ENCODE data around the gene SLC25A27. TPM values are rescaled to one million over a fixed set of nuclear protein-coding genes. Genes with fewer than 3 reads are reported as not detected.

Gene SLC25A27
- total and polyA plus RNA-seq, 9 of the 15 experiments (the other 6 are each of a cell fraction or from before 2014, with no cell fraction given), result not detected

DNA sequence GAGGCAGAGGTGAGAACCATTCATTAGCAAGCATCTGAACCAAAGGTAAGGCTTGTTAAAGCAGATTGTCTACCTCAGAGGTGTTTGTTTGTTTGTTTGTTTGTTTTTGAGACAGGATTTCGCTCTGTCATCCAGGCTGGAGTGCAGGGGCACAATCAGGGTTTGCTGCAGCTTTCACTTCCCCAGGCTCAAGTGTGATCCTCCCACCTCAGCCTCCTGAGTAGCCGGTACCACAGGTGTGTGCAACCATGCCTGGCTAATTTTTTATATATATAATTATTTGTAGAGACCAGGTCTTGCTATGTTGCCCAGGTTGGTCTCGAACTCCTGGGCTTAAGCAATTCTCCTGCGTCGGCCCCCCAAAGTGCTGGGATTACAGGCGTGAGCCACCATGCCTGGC lies 17.3 kb upstream of the SLC25A27 start:
- Histone ChIP-seq H3K27me3 (ENCODE audit: control insufficient read depth in 2 of 2, insufficient read depth in 2 of 2, low read length in 2 of 2) (no peaks in the 10 kb centered on the region; a peak in 1 of 5 replicates), H3K27ac (ENCODE audit: extremely low read depth, low read depth, low read length) (no peak overlapping the region), H3K9ac (ENCODE audit: insufficient read depth in 1 of 2, low read depth in 2 of 2, low read length in 2 of 2) (no peak overlapping the region), H3K9me3 (replicated peaks; ENCODE audit: control insufficient read depth, insufficient read depth, low read depth, low read length) (no peaks in the 10 kb centered on the region), H3K4me3 (no peak overlapping the region), H3K4me2 (ENCODE audit: insufficient read depth, low read length) (no peak overlapping the region), H3K79me2 (ENCODE audit: control insufficient read depth, insufficient read depth, low read length) (no peaks in the 10 kb centered on the region), H3K36me3 (ENCODE audit: control insufficient read depth, insufficient read depth, low read length) (no peaks in the 10 kb centered on the region), H3K4me1 (replicated peaks in 1 of 2; ENCODE audit: control insufficient read depth in 2 of 2, insufficient read depth in 2 of 2, low read length in 2 of 2) (no peaks in the 10 kb centered on the region), H3K9me1 (ENCODE audit: control insufficient read depth, insufficient read depth, low read length) (no peaks in the 10 kb centered on the region), H2AFZ (ENCODE audit: low read depth, low read length) (no peak overlapping the region), H4K20me1 (replicated peaks; ENCODE audit: control insufficient read depth, insufficient read depth, low read length) (no peaks in the 10 kb centered on the region)
- in situ Hi-C loops (cut with MboI), result loop anchor here (10.0 kb wide), 1 partner anchor 211 kb away; no protein-coding TSS in a partner anchor
- WGBS (ENCODE audit: insufficient coverage, low coverage, missing lambda C conversion rate), result 1% methylated on average over 6 of the region's 6 CpGs
- no peak for TF ChIP-seq ZBTB7A (IDR thresholded peaks at IDR 0.05; ENCODE audit: borderline replicate concordance, control insufficient read depth, low read depth, low read length)
- TF ChIP-seq RB1 (IDR thresholded peaks at IDR 0.05; ENCODE audit: low read depth), result no peak
- TF ChIP-seq HCFC1 (IDR thresholded peaks at IDR 0.05; ENCODE audit: low read depth, low read length), result no peak
- no peak for TF ChIP-seq CBX1 (IDR thresholded peaks at IDR 0.05; ENCODE audit: low read depth)
- TF ChIP-seq ZNF785 (CRISPR knock-in tag; IDR thresholded peaks at IDR 0.05), result no peak
- FAIRE-seq, result no peak
- BruUV-seq (replicated peaks), result no TSS peak
- ATAC-seq, result no peak
- no peak for DNase-seq (ENCODE audit: extremely low read depth in 1 of 4, low spot score in 3 of 4)
- intact Hi-C loops (cut with micrococcal nuclease), result no loop called here
- CTCF ChIA-PET (ENCODE audit: low intra/inter-chr PET ratio), result no interaction called here
- POLR2A ChIA-PET, result no interaction called here

DNA sequence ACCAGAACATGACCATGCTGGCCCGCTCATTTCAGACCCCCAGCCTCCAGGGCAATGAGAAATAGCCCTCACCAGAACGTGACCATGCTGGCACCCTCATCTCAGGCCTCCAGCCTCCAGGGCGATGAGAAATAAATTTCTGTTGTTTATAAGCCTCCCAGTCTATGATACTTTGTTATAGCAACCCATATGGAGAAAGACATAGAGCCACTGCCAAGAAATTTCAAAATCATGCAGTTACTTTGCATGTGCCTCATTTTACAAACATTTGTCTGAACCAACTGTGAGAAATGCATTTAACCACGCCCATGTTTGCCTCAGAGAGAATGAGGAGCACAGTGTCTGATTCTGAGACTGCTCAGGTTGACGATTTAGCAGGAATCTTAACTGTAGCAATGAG lies 15.6 kb upstream of the SLC25A27 start:
- intact Hi-C loops (cut with micrococcal nuclease), result no loop called here
- no peak overlapping the region for H3K27ac ChIP-seq (ENCODE audit: extremely low read depth, low read depth, low read length)
- no peaks in the 10 kb centered on the region for H4K20me1 ChIP-seq (replicated peaks; ENCODE audit: control insufficient read depth, insufficient read depth, low read length)
- H3K9me1 ChIP-seq (ENCODE audit: control insufficient read depth, insufficient read depth, low read length), result no peaks in the 10 kb centered on the region
- H3K36me3 ChIP-seq (ENCODE audit: control insufficient read depth, insufficient read depth, low read length), result no peaks in the 10 kb centered on the region; the same call in 2 of the 3 replicates
- ChIA-PET CTCF (ENCODE audit: low intra/inter-chr PET ratio) (no interaction called here), POLR2A (no interaction called here)
- H2AFZ ChIP-seq (ENCODE audit: low read depth, low read length), result no peak overlapping the region
- H3K9ac ChIP-seq (ENCODE audit: insufficient read depth in 1 of 2, low read depth in 2 of 2, low read length in 2 of 2), result no peak overlapping the region
- DNase-seq (ENCODE audit: extremely low read depth in 1 of 4, low spot score in 3 of 4) (no peak), ATAC-seq (no peak), FAIRE-seq (no peak)
- H3K9me3 ChIP-seq (replicated peaks; ENCODE audit: control insufficient read depth, insufficient read depth, low read depth, low read length), result no peaks in the 10 kb centered on the region
- no peaks in the 10 kb centered on the region for H3K4me1 ChIP-seq (replicated peaks in 1 of 2; ENCODE audit: control insufficient read depth in 2 of 2, insufficient read depth in 2 of 2, low read length in 2 of 2)
- 1% methylated on average over 5 of the region's 5 CpGs for WGBS (ENCODE audit: insufficient coverage, low coverage, missing lambda C conversion rate)
- no peaks in the 10 kb centered on the region for H3K79me2 ChIP-seq (ENCODE audit: control insufficient read depth, insufficient read depth, low read length)
- no peak overlapping the region for H3K4me3 ChIP-seq
- no peaks in the 10 kb centered on the region; a peak in 1 of 5 replicates for H3K27me3 ChIP-seq (ENCODE audit: control insufficient read depth in 2 of 2, insufficient read depth in 2 of 2, low read length in 2 of 2)
- no peak overlapping the region for H3K4me2 ChIP-seq (ENCODE audit: insufficient read depth, low read length)
- no TSS peak for BruUV-seq (replicated peaks)
- in situ Hi-C loops (cut with MboI), result loop anchor here (10.0 kb wide), 1 partner anchor 212 kb away; no protein-coding TSS in a partner anchor
- TF ChIP-seq FOS (IDR thresholded peaks at IDR 0.05; ENCODE audit: extremely low read depth, insufficient read length) (no peak), ZNF717 (CRISPR knock-in tag; IDR thresholded peaks at IDR 0.05) (no peak), STAT5B (CRISPR knock-in tag; IDR thresholded peaks at IDR 0.05) (no peak), SAFB (IDR thresholded peaks at IDR 0.05; ENCODE audit: borderline replicate concordance, low read depth, low read length) (no peak), PYGO2 (tag; IDR thresholded peaks at IDR 0.05) (no peak), ZNF511 (CRISPR knock-in tag; IDR thresholded peaks at IDR 0.05) (no peak), TCF3 (CRISPR knock-in tag; IDR thresholded peaks at IDR 0.05) (no peak), MCM7 (IDR thresholded peaks at IDR 0.05) (no peak), NCOR1 (IDR thresholded peaks at IDR 0.05) (no peak)
- TF ChIP-seq, protein P1, sequence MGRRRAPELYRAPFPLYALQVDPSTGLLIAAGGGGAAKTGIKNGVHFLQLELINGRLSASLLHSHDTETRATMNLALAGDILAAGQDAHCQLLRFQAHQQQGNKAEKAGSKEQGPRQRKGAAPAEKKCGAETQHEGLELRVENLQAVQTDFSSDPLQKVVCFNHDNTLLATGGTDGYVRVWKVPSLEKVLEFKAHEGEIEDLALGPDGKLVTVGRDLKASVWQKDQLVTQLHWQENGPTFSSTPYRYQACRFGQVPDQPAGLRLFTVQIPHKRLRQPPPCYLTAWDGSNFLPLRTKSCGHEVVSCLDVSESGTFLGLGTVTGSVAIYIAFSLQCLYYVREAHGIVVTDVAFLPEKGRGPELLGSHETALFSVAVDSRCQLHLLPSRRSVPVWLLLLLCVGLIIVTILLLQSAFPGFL (CRISPR knock-in tag; IDR thresholded peaks at IDR 0.05), result no peak
- TF ChIP-seq, protein P2, sequence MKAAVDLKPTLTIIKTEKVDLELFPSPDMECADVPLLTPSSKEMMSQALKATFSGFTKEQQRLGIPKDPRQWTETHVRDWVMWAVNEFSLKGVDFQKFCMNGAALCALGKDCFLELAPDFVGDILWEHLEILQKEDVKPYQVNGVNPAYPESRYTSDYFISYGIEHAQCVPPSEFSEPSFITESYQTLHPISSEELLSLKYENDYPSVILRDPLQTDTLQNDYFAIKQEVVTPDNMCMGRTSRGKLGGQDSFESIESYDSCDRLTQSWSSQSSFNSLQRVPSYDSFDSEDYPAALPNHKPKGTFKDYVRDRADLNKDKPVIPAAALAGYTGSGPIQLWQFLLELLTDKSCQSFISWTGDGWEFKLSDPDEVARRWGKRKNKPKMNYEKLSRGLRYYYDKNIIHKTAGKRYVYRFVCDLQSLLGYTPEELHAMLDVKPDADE (conservative IDR thresholded peaks at IDR 0.05; ENCODE audit: control insufficient read depth, low read depth, low read length), result no peak
